ENCODE data around the gene XKR8. TPM values are rescaled to one million over a fixed set of nuclear protein-coding genes. Genes with fewer than 3 reads are reported as not detected.

XKR8 gene
- total and polyA plus RNA-seq, 2 of the 4 experiments (the other 2 are of a cell fraction) = 1.1 to 10.7 TPM

GRCh38 chr1:27928216-27928954, 31.4 kb upstream of the XKR8 start:
- no peak for DNase-seq
- H4K5ac ChIP-seq (ENCODE audit: low read depth, low read length) = no peak overlapping the region
- no peaks in the 10 kb centered on the region for H3K9me3 ChIP-seq (ENCODE audit: control insufficient read depth, insufficient read depth, low read length)
- dilution Hi-C loops (cut with HindIII; ENCODE audit: low sequenced_read_pairs, unreplicated experiment) (no loop called here), intact Hi-C loops (cut with micrococcal nuclease) (no loop called here), in situ Hi-C loops (cut with MboI; ENCODE audit: low sequenced_read_pairs) (no loop called here)
- no peak overlapping the region for H4K91ac ChIP-seq (ENCODE audit: insufficient read depth, low read depth, low read length)
- TF ChIP-seq MAFK (IDR thresholded peaks at IDR 0.05; ENCODE audit: low read depth, low read length) (no peak), SMC3 (IDR thresholded peaks at IDR 0.05; ENCODE audit: low read depth, low read length) (no peak), CEBPB (IDR thresholded peaks at IDR 0.05; ENCODE audit: low read depth, low read length) (no peak), POLR2A (IDR thresholded peaks at IDR 0.05; ENCODE audit: low read depth, low read length) (no peak), NFE2L2 (IDR thresholded peaks at IDR 0.05; ENCODE audit: low read depth, low read length) (no peak), RFX5 (IDR thresholded peaks at IDR 0.05; ENCODE audit: low read depth, low read length) (no peak), BHLHE40 (IDR thresholded peaks at IDR 0.05; ENCODE audit: low read depth, low read length) (no peak), RAD21 (IDR thresholded peaks at IDR 0.05; ENCODE audit: low read length) (no peak), RCOR1 (IDR thresholded peaks at IDR 0.05; ENCODE audit: insufficient replicate concordance, low read length) (no peak), FOS (IDR thresholded peaks at IDR 0.05; ENCODE audit: low read depth, low read length) (no peak), USF2 (IDR thresholded peaks at IDR 0.05; ENCODE audit: low read depth, low read length) (no peak)
- no CpG with 5 or more reads among the region's 5 CpGs for WGBS, 2 experiments (ENCODE audit: extremely low coverage in 2 of 2, insufficient read length in 1 of 2)
- H3K36me3 ChIP-seq (ENCODE audit: control insufficient read depth, insufficient read depth, low read length) = no peaks in the 10 kb centered on the region
- no peak overlapping the region for H2BK20ac ChIP-seq (ENCODE audit: low read depth, low read length)
- H3K56ac ChIP-seq (ENCODE audit: extremely low read depth, insufficient read depth, low read length) = no peak overlapping the region
- no peaks in the 10 kb centered on the region for H4K20me1 ChIP-seq (ENCODE audit: insufficient read depth, low read length)
- CTCF ChIA-PET = no interaction called here
- H3K14ac ChIP-seq (replicated peaks; ENCODE audit: low read depth, low read length) = no peak overlapping the region
- ATAC-seq (ENCODE audit: low read depth) = no peak
- H4K8ac ChIP-seq (ENCODE audit: low read depth in 2 of 2, low read length in 2 of 2) = no peak overlapping the region
- no TSS peak for BruUV-seq (replicated peaks)
- H2BK120ac ChIP-seq (ENCODE audit: low read depth, low read length) = no peak overlapping the region
- no peak overlapping the region for H3K27ac ChIP-seq (ENCODE audit: insufficient read depth, low read length)
- H3K23ac ChIP-seq (ENCODE audit: low read depth, low read length) = no peak overlapping the region
- H3K9ac ChIP-seq (ENCODE audit: low read depth, low read length) = no peak overlapping the region
- H3K4ac ChIP-seq (ENCODE audit: low read depth, low read length) = no peak overlapping the region
- no peak overlapping the region for H2AFZ ChIP-seq (replicated peaks; ENCODE audit: low read length, poor library complexity)
- H3K4me2 ChIP-seq (ENCODE audit: low read depth, low read length) = no peak overlapping the region
- H3K18ac ChIP-seq (ENCODE audit: low read depth, low read length) = no peak overlapping the region
- no peak overlapping the region for H2BK5ac ChIP-seq (ENCODE audit: low read depth, low read length, poor library complexity, severe bottlenecking)
- no peak overlapping the region for H2BK15ac ChIP-seq (ENCODE audit: low read depth, low read length)
- no peaks in the 10 kb centered on the region for H3K4me1 ChIP-seq (ENCODE audit: control insufficient read depth, insufficient read depth, low read length)
- no peaks in the 10 kb centered on the region for H3K27me3 ChIP-seq (ENCODE audit: control insufficient read depth, insufficient read depth, low read length)
- H3K79me1 ChIP-seq (ENCODE audit: low read depth in 1 of 2, low read length in 2 of 2) = no peaks in the 10 kb centered on the region
- POLR2A ChIA-PET (ENCODE audit: unreplicated experiment) = no interaction called here
- H3K9me1 ChIP-seq (ENCODE audit: insufficient read depth, low read length) = no peaks in the 10 kb centered on the region
- H2AK9ac ChIP-seq (replicated peaks; ENCODE audit: low read depth, low read length, poor library complexity) = no peak overlapping the region
- H2AK5ac ChIP-seq (ENCODE audit: low read depth, low read length) = no peak overlapping the region
- no peak overlapping the region for H3K4me3 ChIP-seq (ENCODE audit: insufficient read depth, low read depth, low read length)

Measured in IMR-90 (cell line).